GM21515 (cell line): Measurements from ENCODE around the gene CHI3L1.
"Not testable (repeated sequence)": the region's sequence is repeated elsewhere in the genome, so short reads cannot be mapped to it uniquely, and the experiment has no call there.

Experiments
- ATAC-seq: cut with Tn5 transposase; IDR thresholded peaks from one replicate; pipeline ENCODE4 v1.9.1; 2021; ENCODE audit not compliant: unreplicated experiment

CHI3L1 gene

GRCh38 chr1:203186446-203187303 is at the start of gene CHI3L1:
TSS of gene CHI3L1 (minus strand) at chr1:203186704. CDS start at chr1:203186623, 81 bp downstream.
- no peak for ATAC-seq

DNA sequence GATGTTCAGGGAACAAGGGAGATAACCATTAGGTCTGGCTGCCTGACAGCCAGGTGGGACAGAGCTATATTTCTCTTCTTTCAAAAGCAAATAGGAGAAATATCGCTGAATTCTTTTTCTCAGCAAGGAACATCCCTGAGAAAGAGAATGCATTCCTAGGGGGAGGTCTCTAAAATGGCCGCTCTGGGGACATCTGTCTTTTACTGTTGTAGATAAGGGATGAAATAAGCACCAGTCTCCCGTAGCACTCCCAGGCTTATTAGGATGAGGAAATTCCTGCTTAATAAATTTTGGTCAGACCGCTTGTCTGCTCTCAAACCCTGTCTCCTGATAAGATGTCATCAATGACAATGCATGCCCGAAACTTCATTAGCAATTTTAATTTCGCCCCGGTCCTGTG is 48.4 kb upstream of the CHI3L1 start:
- ATAC-seq, result not testable (repeated sequence)

GRCh38 chr1:203229471-203230135 is 43.1 kb upstream of the CHI3L1 start, which contains the start of gene CHIT1:
TSS of gene CHIT1 (minus strand) at chr1:203229673. CDS start at chr1:203229636, 37 bp downstream.
- ATAC-seq, result no peak

GRCh38 chr1:203228670-203229069 is 42.2 kb upstream of the CHI3L1 start:
- ATAC-seq, result no peak

GRCh38 chr1:203227371-203228083 is 41.0 kb upstream of the CHI3L1 start:
- no peak for ATAC-seq

GRCh38 chr1:203225071-203225470 is 38.6 kb upstream of the CHI3L1 start:
- ATAC-seq, result no peak

DNA sequence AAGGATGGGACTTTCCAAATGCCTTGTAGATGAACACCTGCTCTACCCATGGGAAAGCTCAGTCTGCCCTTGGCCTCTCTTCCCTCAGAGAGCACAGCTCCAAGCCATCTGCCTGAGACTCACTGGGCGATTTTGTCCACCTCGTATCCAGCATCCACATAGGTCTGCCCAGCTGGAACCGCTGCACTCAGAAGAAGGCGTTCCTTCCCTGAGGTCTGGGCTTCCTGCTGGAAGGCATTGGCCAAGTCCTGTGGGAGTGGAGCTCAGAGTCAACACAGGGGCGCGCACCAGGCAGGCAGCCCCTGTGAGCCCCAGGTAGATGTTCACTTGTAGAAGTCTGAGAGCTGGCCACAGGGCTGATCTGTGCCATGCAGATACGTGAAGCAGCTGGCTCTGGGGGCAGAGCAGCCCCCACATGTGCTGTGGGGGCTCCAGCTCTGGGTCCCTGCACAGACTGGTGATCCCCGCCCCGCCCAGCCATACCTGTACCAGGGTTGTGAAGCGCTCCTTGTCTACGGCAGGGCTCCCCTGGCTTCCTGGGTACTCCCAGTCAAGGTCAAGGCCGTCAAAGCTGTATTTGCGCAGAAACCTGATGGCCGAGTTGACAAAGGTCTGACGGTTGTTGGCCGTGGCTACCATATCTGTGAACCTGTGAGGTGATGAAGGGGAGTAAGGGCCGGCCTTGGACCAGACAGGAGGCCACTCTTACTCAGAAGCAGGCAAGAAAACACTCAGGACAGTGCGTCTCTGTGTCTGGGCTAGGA is 36.7 kb upstream of the CHI3L1 start:
- ATAC-seq, result no peak

GRCh38 chr1:203219934-203220333 is 33.4 kb upstream of the CHI3L1 start:
- ATAC-seq, result no peak

DNA sequence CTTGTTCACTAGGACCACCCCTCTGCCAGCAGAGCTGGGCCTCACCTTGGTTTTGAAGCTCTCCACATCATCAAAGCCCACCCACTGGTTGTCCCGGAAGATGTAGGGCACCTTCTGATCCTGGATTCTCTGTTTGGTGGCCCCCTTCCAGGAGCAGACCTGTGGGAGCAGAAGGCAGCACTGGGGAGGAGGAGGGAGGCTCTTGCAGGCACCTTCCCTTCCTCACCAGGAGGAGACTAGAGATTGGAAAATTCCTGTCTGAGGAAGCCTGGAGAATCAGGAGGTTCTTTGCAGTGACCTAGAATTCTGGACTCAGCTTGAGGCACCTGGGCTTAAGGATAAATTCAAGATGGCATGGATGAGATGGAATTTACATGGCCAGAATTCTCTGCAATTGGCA is 32.7 kb upstream of the CHI3L1 start:
- no peak for ATAC-seq

GRCh38 chr1:203217668-203218067 is 31.2 kb upstream of the CHI3L1 start:
- no peak for ATAC-seq

GRCh38 chr1:203217139-203217655 is 30.7 kb upstream of the CHI3L1 start:
- ATAC-seq, result no peak

GRCh38 chr1:203216274-203217138 is 30.0 kb upstream of the CHI3L1 start:
- no peak for ATAC-seq

DNA sequence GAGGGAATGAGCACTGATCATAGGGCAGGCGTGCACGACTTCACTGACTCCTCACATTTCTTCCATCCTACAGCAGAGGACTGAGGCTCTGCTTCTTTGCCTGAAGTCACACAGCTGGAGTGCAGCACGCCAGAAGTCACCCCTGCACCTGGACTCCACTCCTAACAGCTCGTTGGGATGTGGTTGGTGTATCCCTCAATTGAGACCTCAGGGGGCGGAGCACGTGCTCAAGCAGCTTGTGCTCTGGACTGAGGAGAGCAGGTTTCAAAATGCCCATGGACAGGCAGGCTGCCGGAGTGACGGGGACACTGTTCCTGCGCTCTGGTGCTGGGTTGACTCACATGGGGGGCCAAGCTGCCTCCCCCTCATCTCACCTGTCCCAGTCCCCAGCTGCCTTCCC is 29.1 kb upstream of the CHI3L1 start:
- ATAC-seq, result no peak

DNA sequence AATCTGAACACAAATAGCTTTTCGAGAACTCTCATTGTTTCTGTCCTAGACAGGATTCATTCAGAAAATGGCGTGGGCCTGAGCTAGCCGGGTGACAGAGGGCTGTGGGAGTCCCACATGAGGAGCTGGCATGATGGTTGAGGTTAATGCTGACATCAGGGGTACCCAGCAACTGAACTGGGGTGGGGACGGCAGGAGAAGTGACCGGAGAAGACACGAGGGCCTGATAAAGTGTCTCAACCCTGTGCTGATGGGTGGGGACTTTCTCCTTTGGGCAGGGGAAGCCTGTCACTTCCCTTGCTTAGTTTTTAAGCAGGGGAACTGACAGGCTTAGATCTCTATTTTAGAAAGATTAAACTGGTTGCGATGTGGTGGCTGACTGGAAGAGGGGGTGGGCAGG is 28.4 kb upstream of the CHI3L1 start:
- ATAC-seq, result no peak

DNA sequence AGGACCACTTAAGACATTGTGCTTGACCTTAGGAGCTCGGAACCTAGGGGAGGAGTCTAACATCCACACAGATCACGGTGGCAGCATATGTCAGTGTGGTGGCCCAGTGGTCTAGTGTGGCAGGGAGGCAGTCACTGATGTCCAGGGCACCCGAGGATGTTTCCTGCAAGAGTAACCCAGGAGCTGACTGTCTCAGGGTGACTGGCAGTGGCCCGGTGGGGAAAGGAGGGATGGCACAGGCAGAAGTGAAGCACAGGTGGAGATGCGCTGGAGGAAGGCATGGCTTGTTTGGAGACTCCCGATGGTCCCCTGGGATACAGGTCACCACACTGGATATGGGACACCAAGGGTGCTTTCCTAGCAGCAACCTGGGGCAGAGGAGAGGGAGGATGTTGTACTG is 26.6 kb upstream of the CHI3L1 start:
- no peak for ATAC-seq

- no peak for ATAC-seq
Observed at GRCh38 chr1:203211812-203212211, 25.3 kb upstream of the CHI3L1 start.

DNA sequence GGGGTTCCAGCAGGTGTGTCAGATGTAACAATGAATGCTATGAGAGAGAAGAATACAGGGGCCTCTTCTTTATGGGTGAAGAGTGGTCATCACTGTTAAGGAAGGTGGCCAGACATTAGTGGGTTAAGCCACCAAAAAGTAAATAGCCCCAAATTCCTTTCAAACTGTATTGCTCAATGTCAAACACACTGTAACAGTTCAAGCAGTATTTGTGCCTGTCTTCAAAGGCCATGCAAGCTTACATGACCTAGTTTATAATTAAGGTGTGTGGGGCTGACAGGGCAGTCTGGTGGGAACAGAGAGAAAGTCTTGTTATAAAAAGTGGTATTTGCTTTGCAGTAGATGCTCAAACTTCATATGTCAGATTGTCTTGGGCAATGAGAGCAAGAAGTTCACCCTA is 24.5 kb upstream of the CHI3L1 start:
- ATAC-seq, result no peak

- ATAC-seq, result no peak
Observed at GRCh38 chr1:203210350-203210749, 23.8 kb upstream of the CHI3L1 start.

DNA sequence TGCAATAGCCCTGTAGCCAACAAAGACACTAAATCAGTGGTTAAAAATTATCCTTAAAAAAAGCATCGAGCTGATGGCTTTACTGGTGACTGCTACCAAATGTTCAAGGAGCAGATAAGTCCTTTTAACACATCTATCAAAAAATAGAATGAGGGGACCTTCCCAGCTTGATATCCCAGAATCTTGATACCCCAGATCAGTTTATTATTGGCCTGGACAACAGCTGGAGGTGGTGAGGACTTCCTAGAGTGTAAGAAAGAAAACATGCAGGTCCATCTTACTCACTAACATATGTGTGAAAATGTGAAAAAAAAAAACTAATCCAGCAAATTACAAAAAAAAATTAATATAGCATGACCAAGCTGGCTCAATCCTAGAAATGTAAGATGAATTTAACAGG is 21.7 kb upstream of the CHI3L1 start:
- no peak for ATAC-seq

DNA sequence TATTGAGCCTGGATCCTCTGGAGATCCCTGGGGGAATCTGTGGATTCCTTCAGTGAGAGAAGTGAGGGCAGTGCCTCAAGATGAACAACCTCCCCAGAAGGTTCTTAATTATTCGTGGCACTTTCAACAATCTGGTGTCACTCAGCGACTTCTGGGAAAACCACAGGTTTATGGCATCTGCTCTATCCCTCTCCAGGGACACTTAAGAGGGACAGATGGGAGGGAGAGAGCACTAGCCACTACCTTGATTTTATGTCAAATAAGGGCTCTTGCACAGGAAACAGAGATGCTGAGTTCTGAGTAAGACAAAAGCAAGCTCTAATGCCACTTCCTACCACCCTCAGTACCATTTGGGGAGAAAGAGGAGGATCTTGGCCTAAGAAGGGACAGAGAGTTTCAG is 21.2 kb upstream of the CHI3L1 start:
- ATAC-seq, result no peak
